ENCODE measurements around the gene SNHG17.
"Not testable (repeated sequence)": the region's sequence is repeated elsewhere in the genome, so short reads cannot be mapped to it uniquely, and the experiment has no call there.

SNHG17 gene

GRCh38 chr20:38447251-38447661 lies 12.1 kb upstream of the SNHG17 start:
- DNase-seq = no peak

GRCh38 chr20:38446441-38447209 lies 11.5 kb upstream of the SNHG17 start:
- DNase-seq = peak; percentile 79

GRCh38 chr20:38445901-38446425 lies 10.8 kb upstream of the SNHG17 start:
- no peak for DNase-seq

GRCh38 chr20:38445381-38445796 lies 10.3 kb upstream of the SNHG17 start:
- no peak for DNase-seq

- no peak for DNase-seq
Observed at GRCh38 chr20:38441916-38442315, 6.8 kb upstream of the SNHG17 start.

GRCh38 chr20:38441110-38441509 lies 6.0 kb upstream of the SNHG17 start:
- DNase-seq = not testable (repeated sequence)

- no peak for DNase-seq
Observed at GRCh38 chr20:38437796-38438195, 2.7 kb upstream of the SNHG17 start.

- no peak for DNase-seq
Observed at GRCh38 chr20:38435555-38435939, 419 bp upstream of the SNHG17 start.

- no peak for DNase-seq
Observed at GRCh38 chr20:38434301-38434741, 807 bp downstream of the SNHG17 start.

- no peak for DNase-seq
Observed at GRCh38 chr20:38433304-38433972, 1.7 kb downstream of the SNHG17 start.

- not testable (repeated sequence) for DNase-seq
Observed at GRCh38 chr20:38432870-38433269, 2.3 kb downstream of the SNHG17 start.

GRCh38 chr20:38432292-38432691 lies 2.8 kb downstream of the SNHG17 start:
- no peak for DNase-seq

- DNase-seq = no peak
Observed at GRCh38 chr20:38430679-38431325, 4.3 kb downstream of the SNHG17 start.

GRCh38 chr20:38429301-38429700 lies 5.8 kb downstream of the SNHG17 start:
- DNase-seq = no peak

GRCh38 chr20:38428800-38429199 lies 6.3 kb downstream of the SNHG17 start:
- no peak for DNase-seq

GRCh38 chr20:38427655-38428023 lies 7.5 kb downstream of the SNHG17 start:
- no peak for DNase-seq

GRCh38 chr20:38426006-38426897 lies 8.9 kb downstream of the SNHG17 start:
- no peak for DNase-seq

- DNase-seq = no peak
Observed at GRCh38 chr20:38424401-38424800, 10.7 kb downstream of the SNHG17 start.

- no peak for DNase-seq
Observed at GRCh38 chr20:38423541-38423940, 11.6 kb downstream of the SNHG17 start.

- no peak for DNase-seq
Observed at GRCh38 chr20:38421915-38422314, 13.2 kb downstream of the SNHG17 start.

- DNase-seq = no peak
Observed at GRCh38 chr20:38420388-38421085, 14.6 kb downstream of the SNHG17 start.

All from DMS79 treated with DMSO at 0.1 percent for 48 hours (cell line).